HG03575 (cell line): ENCODE data around the gene DNASE2.

Source experiments
- ATAC-seq: cut with Tn5 transposase; IDR thresholded peaks from one replicate; pipeline ENCODE4 v1.9.1; 2021; ENCODE audit not compliant: unreplicated experiment, insufficient number of reproducible peaks, low FRiP score; ENCODE audit errors: extremely low read depth

Gene DNASE2

DNA sequence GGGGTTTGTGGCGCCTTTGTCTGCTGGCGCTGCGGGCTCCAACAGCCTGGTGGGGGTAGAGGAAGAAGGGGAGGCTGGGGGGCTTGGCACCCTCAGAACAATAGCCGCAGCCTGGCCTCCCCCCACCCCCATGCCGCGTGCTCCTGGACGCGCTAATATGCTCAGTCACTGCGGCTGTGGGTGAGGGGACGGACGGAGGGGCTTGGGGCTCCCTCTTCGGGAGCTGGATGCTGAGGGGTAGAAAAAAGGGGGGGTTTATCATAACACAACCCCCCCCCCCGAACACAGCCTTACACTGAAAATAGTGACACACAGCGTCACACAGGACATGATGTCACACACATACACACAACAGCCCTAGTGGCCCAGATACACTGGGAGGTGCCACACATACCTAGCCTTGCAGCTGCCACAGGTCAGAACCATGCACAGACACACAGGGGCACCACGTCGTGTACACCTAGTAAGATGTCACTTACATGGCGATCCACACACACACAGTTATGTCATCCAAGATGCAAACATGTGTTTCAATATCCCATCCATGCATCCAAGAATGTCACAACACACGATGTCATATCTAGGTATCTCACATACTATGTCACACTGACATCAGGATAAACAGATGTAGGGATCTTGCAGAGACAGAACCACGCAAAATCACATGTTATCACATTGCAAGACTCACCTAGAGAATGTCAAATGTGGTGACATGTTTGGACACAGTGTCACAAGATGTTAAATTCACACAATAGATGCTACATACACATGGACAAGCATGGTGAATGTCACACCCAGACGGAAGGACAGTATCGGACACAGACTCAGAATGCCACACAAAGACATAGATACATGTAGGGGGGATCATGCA is 42.1 kb downstream of the DNASE2 start:
- ATAC-seq, result no peak

DNA sequence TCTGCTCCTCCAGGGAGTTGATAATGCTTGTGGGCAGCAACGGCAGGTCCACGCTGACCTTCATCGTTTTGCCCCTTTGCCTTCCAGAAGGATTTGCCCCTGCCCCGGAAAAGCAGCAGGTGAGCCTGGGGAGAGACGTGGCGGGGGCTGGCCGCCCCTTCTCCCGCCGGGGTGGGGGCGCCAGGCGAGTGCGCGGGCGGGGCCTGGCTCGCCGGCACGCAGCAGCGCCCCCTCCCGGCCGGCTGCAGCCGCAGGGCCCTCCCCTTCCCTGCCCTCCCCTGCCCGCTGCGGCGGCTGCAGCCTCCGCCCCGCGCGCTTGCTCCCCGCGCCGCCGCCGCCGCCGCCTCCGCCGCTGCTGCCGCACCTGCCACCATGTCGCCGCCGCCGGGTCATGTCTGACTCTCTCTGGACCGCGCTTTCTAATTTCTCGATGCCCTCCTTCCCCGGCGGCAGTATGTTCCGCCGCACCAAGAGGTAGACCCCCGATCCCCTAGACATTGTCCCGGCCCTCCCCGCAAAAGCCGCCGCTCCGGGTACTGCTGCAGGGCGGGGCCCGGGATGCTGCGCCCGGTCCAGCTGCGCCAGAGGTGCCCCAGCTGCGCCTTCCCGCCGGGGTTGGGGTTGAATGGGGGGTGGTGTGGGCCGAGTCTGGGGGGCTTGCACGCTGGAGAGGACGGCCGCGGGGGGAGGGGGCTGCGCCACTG is 42.9 kb downstream of the DNASE2 start, which contains the start of gene MAST1:
MAST1 (plus strand) TSS at position 334 of the 704 bp plus-strand sequence; CDS start at position 392, 58 bp downstream.
- no peak for ATAC-seq

DNA sequence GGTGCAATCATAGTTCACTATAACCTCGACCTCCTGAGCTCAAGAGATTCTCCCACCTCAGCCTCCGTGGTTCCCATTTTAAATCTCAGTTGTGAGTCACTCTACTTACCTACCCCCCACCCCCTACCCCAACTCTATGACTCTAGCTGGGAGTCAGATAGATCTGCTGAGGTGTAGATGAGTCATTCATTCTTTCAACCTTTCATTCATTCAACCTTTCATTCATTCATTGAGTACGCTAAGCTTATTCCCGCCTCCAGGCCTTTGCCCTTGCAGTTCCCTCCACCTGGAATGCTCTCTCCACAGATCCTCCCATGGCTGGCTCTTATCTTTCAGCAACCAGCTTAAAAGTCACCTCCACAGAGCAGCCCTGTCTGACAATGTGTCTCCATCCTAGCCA is 44.0 kb downstream of the DNASE2 start:
- ATAC-seq, result no peak

DNA sequence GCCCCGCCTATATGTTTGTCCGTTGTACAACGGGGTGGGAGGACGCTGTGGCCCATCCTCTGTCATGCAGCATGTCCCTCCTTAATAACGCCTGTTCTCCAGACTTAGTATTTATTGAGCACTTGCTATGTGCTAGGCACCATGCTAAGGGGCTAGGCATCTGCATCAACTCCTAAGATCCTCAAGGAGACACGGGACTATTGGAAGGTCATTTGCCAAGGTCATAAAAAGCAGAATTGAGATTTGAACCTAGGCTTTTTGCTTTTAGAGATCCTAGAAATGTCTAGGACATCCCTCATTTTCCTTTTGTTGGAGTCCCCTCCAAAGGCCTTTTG is 44.8 kb downstream of the DNASE2 start:
- no peak for ATAC-seq

DNA sequence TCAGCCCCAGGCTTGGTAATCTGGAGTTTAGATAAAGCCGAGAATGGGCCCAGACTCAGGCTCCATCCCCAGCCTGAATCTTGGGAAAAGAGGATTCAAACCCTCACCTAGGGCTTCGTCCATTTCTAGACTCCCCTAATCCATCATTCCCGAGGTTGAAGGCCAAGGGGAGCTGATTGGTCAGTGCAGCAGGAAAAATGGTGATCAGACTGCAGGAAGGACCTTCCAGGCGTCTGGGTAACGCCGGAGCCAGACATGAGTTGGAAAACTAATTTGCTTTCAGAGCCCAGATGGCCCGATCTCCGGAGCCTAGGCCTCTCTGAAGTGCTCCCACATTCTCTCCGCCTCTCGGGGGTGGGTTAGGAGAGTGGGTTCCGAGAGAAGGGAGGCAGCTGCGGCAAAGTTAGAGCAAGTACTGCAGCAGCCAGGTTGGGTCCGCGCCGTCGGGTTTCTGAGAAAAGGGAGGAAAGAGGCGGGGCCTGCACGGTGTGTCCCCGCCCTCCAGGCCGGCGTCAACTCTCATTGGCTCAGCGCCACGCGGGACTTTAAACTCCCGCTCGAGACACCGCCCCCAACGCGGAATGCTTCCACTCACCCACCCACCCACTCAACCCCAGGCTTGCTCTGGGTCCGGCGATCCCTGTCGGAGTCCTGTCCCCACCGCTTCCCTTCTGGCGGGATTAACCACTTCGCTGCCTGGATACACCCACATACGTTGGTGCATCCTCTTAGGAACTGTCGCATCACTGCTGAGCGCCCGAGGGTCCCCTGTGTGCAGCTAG is 46.1 kb downstream of the DNASE2 start:
- no peak for ATAC-seq

DNA sequence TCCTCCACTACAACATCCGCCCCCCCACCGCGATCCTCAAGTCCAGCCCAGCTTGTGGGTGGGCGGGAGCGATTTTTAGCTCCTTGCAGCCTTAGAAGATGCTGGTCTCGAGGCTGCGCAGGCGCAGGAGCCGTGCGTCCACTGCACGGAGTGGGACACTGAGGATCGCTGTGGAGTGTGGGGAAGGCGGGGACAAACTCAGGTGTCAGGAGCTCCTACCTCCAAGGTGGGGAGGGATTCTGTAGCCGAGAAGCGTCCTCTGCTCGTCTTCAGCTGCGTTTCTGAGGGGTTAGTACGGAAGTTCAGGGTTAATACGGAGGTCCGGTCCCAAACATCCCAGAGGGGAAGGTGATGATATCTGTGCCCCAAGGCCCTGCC is 46.7 kb downstream of the DNASE2 start, which contains the start of gene RTBDN:
RTBDN (minus strand) TSS at position 14 of the 378 bp plus-strand sequence. CDS start 4,600 bp downstream, outside the sequence.
- no peak for ATAC-seq

DNA sequence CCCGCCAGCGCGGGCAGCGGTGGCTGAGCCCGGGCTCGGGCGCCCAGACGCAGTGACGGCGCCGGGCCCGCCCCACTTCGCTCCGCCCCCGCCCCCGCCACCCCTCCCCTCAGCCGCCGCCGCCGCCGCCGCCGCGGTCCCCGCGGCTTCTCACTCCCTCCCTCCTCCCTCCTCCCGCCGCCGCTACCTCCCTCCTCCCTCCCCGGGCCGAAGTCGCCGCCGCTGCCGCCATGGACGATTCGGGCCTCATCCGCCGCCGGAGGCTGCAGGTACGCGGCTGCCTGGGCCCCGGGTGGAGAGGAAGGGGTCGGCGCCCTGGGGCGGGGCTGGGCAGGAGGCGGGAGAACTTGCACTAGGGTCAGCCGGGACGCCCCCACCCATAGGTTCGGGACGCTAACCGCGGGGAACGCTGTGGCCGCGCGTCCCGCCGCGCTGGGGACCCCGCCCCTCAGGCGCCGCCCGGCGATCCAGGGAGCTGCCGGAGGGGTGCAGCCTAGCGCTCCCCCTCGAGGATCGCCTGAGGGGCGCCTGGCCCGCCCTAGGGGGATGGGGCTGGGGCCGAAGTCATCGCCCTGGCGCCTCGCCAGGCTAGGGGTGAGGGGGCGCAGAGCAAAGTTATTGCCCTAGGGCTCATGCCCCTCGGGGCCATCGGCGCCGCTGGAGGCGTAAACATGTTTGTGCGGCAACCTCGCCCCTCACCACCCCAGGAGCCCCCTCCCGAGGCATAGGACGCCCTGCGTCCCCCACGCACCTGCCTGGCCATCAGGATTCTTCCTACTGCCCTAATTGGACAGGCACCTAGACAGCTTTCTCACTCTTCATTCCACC is 47.3 kb downstream of the DNASE2 start:
- ATAC-seq, result no peak

DNA sequence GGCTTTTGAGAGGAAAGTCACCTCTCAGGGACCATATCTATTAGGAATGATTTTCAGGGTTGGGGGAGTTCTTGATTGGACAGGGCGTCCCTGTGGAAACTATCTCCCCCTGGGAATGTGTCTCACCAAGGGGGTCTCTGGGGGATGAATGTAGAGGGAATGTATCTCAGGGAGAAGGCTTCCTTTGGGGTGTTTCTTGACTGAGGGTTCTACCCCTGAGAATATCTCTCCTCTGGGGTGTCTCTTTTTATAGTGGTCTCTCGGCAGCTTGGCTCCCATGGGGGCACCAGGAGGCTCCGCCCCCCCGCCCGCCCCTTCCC is 47.9 kb downstream of the DNASE2 start:
- ATAC-seq, result no peak

DNA sequence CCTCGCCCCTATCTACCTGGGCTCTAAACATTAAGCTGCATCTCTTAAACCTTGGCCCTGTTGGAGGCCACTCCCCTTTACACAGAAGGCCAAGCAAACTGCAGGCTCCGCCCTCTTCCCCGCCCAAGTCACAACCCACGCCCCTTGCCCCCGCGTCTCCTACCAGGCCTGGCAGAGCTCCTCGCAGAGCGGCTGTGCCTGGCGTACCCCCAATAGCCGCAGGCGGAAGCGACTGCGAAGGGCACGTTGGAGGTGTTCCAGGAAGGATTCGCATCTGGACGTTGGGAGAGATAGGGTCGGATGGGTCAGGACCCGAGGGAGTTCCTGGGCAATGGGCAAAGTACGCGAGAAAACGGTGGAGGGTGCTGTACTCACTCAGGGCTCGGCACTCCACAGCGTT is 52.8 kb downstream of the DNASE2 start:
- ATAC-seq, result no peak

DNA sequence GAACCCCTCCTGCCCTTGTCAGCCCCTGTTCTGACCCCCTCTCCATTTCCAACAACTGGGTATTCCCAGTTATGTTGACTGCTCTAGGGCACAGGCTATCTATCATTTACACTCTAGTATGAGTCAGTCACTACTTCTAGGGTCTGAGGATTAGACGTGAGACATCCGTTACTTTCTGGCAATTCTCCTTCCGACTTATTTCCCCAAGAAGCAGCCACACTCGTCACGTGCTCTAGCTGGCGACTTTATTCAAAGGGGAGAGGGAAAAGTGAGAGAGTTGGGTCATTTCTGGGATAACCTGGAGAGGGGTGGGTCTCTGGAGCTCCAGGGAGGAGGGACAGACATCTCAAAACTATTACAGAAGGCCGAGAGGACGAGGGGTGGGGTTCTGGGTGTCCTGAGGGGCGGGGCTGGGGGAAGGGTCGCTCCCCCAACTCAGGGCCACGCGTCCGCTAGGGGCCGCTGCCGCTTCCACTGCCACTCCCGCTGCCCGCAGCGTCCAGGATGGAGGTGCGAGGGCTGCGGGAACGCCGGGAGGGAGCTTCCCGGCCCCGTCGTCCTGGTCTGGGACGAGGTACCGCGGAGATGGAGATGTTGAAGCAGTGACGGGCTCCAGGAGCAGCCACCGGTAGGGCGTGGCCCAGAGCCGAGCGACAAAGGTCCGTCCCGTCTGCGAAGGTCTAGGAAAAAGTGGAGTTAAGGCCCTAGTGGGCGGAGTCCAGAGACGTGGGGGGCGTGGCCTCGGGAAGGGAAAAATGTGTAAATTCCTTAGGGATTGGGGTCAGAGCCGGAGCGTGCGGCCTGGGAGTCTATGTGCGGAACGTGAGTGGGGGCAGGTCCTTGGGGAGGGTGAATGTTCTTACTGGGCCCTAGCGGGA is 55.8 kb downstream of the DNASE2 start:
- no peak for ATAC-seq
